ENCODE measurements around the gene TRPV2.
"Not testable (repeated sequence)": the region's sequence is repeated elsewhere in the genome, so short reads cannot be mapped to it uniquely, and the experiment has no call there.

The TRPV2 gene

GRCh38 chr17:16415031-16415924 is at the start of gene TRPV2:
Gene TRPV2 (plus strand): TSS chr17:16415571. CDS start chr17:16417669, 2,098 bp downstream.
- peak; percentile 63 for DNase-seq

- no peak for DNase-seq
Observed at GRCh38 chr17:16371742-16372141, 43.6 kb upstream of the TRPV2 start.

GRCh38 chr17:16374146-16374938 is 41.0 kb upstream of the TRPV2 start:
- no peak for DNase-seq

- no peak for DNase-seq
Observed at GRCh38 chr17:16377941-16378341, 37.4 kb upstream of the TRPV2 start.

- no peak for DNase-seq
Observed at GRCh38 chr17:16378636-16379282, 36.6 kb upstream of the TRPV2 start.

- DNase-seq: no peak
Observed at GRCh38 chr17:16379654-16380053, 35.7 kb upstream of the TRPV2 start.

GRCh38 chr17:16380640-16381495 is 34.5 kb upstream of the TRPV2 start, which contains the start of gene UBB:
Gene UBB (plus strand): TSS chr17:16381091. CDS start chr17:16381908, 817 bp downstream.
- peak; percentile 98 for DNase-seq

- DNase-seq: no peak
Observed at GRCh38 chr17:16381496-16381820, 33.9 kb upstream of the TRPV2 start.

- DNase-seq: peak; percentile 21
Observed at GRCh38 chr17:16383216-16383615, 32.2 kb upstream of the TRPV2 start.

- peak; percentile 4 for DNase-seq
Observed at GRCh38 chr17:16383772-16384287, 31.5 kb upstream of the TRPV2 start.

- no peak for DNase-seq
Observed at GRCh38 chr17:16384557-16384956, 30.8 kb upstream of the TRPV2 start.

- not testable (repeated sequence) for DNase-seq
Observed at GRCh38 chr17:16386126-16386507, 29.3 kb upstream of the TRPV2 start.

- no peak for DNase-seq
Observed at GRCh38 chr17:16391451-16391850, 23.9 kb upstream of the TRPV2 start.

GRCh38 chr17:16392491-16392890 is 22.9 kb upstream of the TRPV2 start:
- DNase-seq: not testable (repeated sequence)

- DNase-seq: not testable (repeated sequence)
Observed at GRCh38 chr17:16395887-16396286, 19.5 kb upstream of the TRPV2 start.

- not testable (repeated sequence) for DNase-seq
Observed at GRCh38 chr17:16396693-16397092, 18.7 kb upstream of the TRPV2 start.

- no peak for DNase-seq
Observed at GRCh38 chr17:16398270-16399267, 16.8 kb upstream of the TRPV2 start.

GRCh38 chr17:16403847-16404246 is 11.5 kb upstream of the TRPV2 start:
- DNase-seq: not testable (repeated sequence)

GRCh38 chr17:16406742-16407674 is 8.4 kb upstream of the TRPV2 start:
- DNase-seq: no peak

Measured in CD4-positive, alpha-beta T cell treated with Interleukin-12 subunit alpha and Interleukin-12 subunit beta, for 1 hour (primary cell).